Motor neuron (in vitro differentiated cells): ENCODE results near the gene CXCL3. TPM values are rescaled to one million over a fixed set of nuclear protein-coding genes. Genes with fewer than 3 reads are reported as not detected.

ENCODE experiments used
- ATAC-seq, 8 experiments: fragments of 200-7000 bp; cut with Tn5 transposase; replicated peaks in 6 of 8; 2 replicates each; pipeline ENCODE4 v1.8.0; 2021; ENCODE audit warnings: mild to moderate bottlenecking in 8 of 8, moderate library complexity in 8 of 8
- H3K27ac ChIP-seq, 2 donors: fragments of 250-450 bp; sonication (Bioruptor Pico); 2 replicates each; pipeline ENCODE4 v1.9.0; 2021; ENCODE audit warnings: antibody characterized with exemption in 2 of 2, mild to moderate bottlenecking in 2 of 2, moderate library complexity in 1 of 2
- H3K4me1 ChIP-seq, 2 donors: fragments of 250-450 bp; sonication (Bioruptor Pico); replicated peaks in 1 of 2; 2 replicates each; pipeline ENCODE4 v1.6.1; 2021; ENCODE audit warnings: antibody characterized with exemption in 2 of 2, mild to moderate bottlenecking in 2 of 2, moderate library complexity in 1 of 2
- H3K4me3 ChIP-seq, 5 donors: fragments of 250-450 bp; sonication (Bioruptor Pico); 2 replicates each; pipeline ENCODE4 v1.9.0; 2021; ENCODE audit warnings: antibody characterized with exemption in 5 of 5, mild to moderate bottlenecking in 5 of 5, moderate library complexity in 4 of 5
- WGBS, 10 experiments: fragments of 450-650 bp; shearing (Covaris generic); methylation state at CpG; one replicate each; pipeline ENCODE4 v1.0.0; 2022; 5-methylcytosine and 5-hydroxymethylcytosine counted together
- in situ Hi-C, 9 experiments: fragments of 400-800 bp; cut with MboI; loops; one replicate each; pipeline ENCODE4 v1.15.0; 2021; ENCODE audit warnings: low sequenced_read_pairs in 9 of 9, low pct_unique_long_range_greater_than_20kb in 2 of 9; ENCODE audit not compliant: unreplicated experiment in 9 of 9
- total RNA-seq, 8 experiments: library from RNA; unstranded; fragments of 300-600 nt; gene quantifications; 2 replicates each; pipeline versions ENCODE4 v1.2.3 to v1.2.4, GENCODE V29; 2022

Gene CXCL3
- total RNA-seq, 8 experiments from 2014 or later: 0.45 to 4.9 (median 1.3) TPM

- no peak for ATAC-seq
- 68 to 100% (median 93%) methylated on average over 1 to 3 of the region's 3 CpGs; no CpG with 5 or more reads in 4 of the 10 experiments for WGBS, 10 experiments
- no peaks in the 10 kb centered on the region for H3K4me1 ChIP-seq
- no peak overlapping the region for H3K27ac ChIP-seq
- in situ Hi-C loops: no loop called here
- H3K4me3 ChIP-seq: no peak overlapping the region
Measured at GRCh38 chr4:74044677-74045076, 6.2 kb upstream of the CXCL3 start.

GRCh38 chr4:74042681-74043080 is 4.2 kb upstream of the CXCL3 start:
- 40 to 93% (median 58%) methylated on average over 1 to 2 of the region's 2 CpGs; no CpG with 5 or more reads in 7 of the 10 experiments for WGBS, 10 experiments
- ATAC-seq: no peak
- Histone ChIP-seq H3K4me3 (no peak overlapping the region), H3K4me1 (peaks cover 0 to 2% of the 10 kb centered on the region in 2 donors), H3K27ac (no peak overlapping the region)
- in situ Hi-C loops: no loop called here

DNA sequence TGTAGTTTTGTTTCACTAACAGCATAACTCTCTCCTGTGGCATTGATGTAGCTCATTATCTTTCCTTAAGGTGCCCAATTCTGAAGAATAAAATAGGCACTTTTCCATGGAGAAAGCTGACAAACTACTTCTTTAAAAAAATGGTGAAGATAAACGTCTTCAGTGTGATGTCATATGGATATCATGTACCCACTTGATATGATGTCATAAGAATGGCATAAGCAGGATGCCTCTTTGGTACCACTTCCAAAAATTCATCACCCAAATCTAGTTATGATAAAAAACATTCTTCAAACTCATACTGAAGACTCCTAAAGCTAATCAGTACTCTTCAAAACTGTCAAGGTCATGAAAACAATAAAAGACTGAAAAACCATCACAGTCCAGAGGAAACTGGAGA is 2.9 kb upstream of the CXCL3 start:
- Histone ChIP-seq H3K4me1 (peaks cover 0 to 4% of the 10 kb centered on the region in 2 donors), H3K27ac (no peak overlapping the region), H3K4me3 (no peak overlapping the region)
- in situ Hi-C loops: no loop called here
- ATAC-seq: no peak
- WGBS, 10 experiments: 8 to 100% (median 69%) methylated on average over 1 of the region's 1 CpG; no CpG with 5 or more reads in 1 of the 10 experiments

DNA sequence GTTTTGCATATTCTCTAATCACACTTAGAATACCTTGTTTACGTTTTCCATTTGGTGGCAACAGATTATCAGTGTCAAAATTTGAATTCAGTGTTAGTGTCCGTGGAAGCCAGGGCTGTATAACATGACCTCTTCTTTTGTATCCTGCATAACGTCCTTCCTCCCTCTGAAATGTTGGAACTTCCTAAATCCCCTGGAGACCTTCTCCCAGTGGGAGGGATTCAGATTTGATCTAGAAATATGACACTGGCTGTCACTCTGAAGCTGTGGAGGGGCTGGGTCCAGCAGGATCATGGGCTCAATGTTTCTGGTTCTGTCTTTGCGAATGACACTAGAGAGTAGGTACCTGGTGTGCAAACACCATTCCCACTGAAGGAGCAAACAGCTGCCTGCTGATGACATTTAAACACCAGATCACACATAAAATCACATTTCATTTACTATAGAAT is 850 bp upstream of the CXCL3 start:
- peak overlapping the region; percentile 71 to 97 (median 88) for H3K4me3 ChIP-seq
- peaks cover 0 to 4% of the 10 kb centered on the region in 2 donors for H3K4me1 ChIP-seq
- no peak for ATAC-seq
- WGBS, 10 experiments: 0 to 56% (median 25%) methylated on average over 1 to 4 of the region's 4 CpGs; no CpG with 5 or more reads in 3 of the 10 experiments
- in situ Hi-C loops: no loop called here
- no peak overlapping the region for H3K27ac ChIP-seq

GRCh38 chr4:74038086-74038424 is 434 bp downstream of the CXCL3 start:
- Histone ChIP-seq H3K4me1 (peaks cover 0 to 4% of the 10 kb centered on the region in 2 donors), H3K27ac (no peak overlapping the region), H3K4me3 (peak overlapping the region; percentile 71 to 97 (median 88))
- ATAC-seq: no peak
- 0 to 12% (median 0%) methylated on average over 1 to 12 of the region's 17 CpGs; no CpG with 5 or more reads in 6 of the 10 experiments for WGBS, 10 experiments
- in situ Hi-C loops: no loop called here

- no peak for ATAC-seq
- peak overlapping the region; percentile 71 to 97 (median 88) for H3K4me3 ChIP-seq
- H3K27ac ChIP-seq: no peak overlapping the region
- peaks cover 0 to 4% of the 10 kb centered on the region in 2 donors for H3K4me1 ChIP-seq
- in situ Hi-C loops: no loop called here
- 7 to 100% (median 33%) methylated on average over 1 to 4 of the region's 4 CpGs; no CpG with 5 or more reads in 1 of the 10 experiments for WGBS, 10 experiments
Measured at GRCh38 chr4:74037076-74037955, 1.2 kb downstream of the CXCL3 start.

DNA sequence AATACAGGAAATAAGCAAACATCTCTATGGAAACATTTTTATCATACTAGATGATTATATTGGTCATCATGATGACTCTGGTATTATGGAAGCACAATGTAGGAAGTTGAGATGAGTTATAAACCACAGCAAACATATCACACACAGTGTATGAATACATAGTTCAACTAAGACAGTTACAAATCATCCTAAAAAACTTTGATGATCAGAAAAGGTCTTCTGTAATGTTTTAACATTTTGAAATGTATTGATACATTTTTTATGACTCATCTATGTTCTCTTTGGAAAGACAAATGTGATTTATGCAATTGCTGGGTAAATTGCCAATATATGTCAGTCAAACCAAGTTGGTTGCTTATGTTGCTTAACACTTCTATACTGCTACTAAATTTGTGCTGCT is 4.8 kb downstream of the CXCL3 start:
- no peak for ATAC-seq
- Histone ChIP-seq H3K4me3 (no peak overlapping the region), H3K4me1 (peaks cover 0 to 4% of the 10 kb centered on the region in 2 donors), H3K27ac (no peak overlapping the region)
- in situ Hi-C loops: no loop called here

DNA sequence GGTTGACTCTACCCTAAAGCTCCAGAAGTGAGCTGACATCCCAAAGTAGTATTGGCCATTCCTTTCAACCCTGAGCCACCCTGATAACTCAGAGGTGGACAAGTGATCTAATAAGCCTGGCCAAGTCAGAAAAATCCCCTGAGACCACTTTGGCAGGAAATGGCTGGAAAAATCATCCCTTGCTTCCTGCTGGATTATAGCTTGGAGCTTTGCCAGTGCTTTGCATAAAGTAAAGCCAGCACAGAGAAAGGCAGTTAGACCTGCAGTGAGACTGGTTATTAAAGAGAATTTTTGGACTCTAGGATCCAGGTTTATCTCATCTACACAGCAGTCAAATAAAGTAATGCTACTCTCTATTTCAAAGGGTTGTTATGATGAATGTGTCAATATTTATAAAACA is 6.4 kb downstream of the CXCL3 start:
- in situ Hi-C loops: no loop called here
- ATAC-seq: no peak
- no peak overlapping the region for H3K4me3 ChIP-seq

DNA sequence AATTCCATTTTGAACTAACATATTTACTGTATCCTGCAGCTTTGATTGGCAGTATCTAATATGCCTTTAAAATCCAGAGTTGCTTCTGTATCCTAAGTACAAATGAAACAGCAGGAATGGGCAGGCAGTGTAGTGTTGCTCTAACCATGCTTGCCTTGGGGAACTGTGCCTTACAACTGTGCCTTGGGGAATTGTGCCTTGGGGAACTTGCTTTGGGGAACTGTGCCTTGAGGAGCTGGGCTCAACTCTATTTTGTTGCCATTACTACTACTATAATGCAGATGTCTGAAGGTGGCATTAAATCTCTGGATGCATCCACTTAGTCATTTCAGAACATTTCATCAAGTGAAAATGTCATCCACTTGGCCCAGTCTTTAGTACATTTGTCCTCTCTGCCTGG is 6.9 kb downstream of the CXCL3 start:
- Histone ChIP-seq H3K4me3 (no peak overlapping the region), H3K4me1 (no peaks in the 10 kb centered on the region), H3K27ac (no peak overlapping the region)
- in situ Hi-C loops: no loop called here
- no peak for ATAC-seq

More for the DNA sequence above, 6.4 kb downstream of the CXCL3 start:
- no peak overlapping the region for H3K27ac ChIP-seq
- no peaks in the 10 kb centered on the region for H3K4me1 ChIP-seq

- no peak for ATAC-seq
- Histone ChIP-seq H3K4me3 (no peak overlapping the region), H3K27ac (no peak overlapping the region), H3K4me1 (no peaks in the 10 kb centered on the region)
- in situ Hi-C loops: no loop called here
Measured at GRCh38 chr4:74030285-74030684, 8.2 kb downstream of the CXCL3 start.

- WGBS, 10 experiments: 0 to 100% (median 54%) methylated on average over 1 of the region's 1 CpG; no CpG with 5 or more reads in 1 of the 10 experiments
- Histone ChIP-seq H3K27ac (no peak overlapping the region), H3K4me3 (no peak overlapping the region), H3K4me1 (no peaks in the 10 kb centered on the region)
- no peak for ATAC-seq
- in situ Hi-C loops: no loop called here
Measured at GRCh38 chr4:74028504-74028903, 10.0 kb downstream of the CXCL3 start.

GRCh38 chr4:74023709-74024108 is 14.8 kb downstream of the CXCL3 start:
- in situ Hi-C loops: no loop called here
- WGBS, 10 experiments: 35 to 100% (median 95%) methylated on average over 1 to 2 of the region's 2 CpGs
- peak in 1 of 8 experiments; percentile 45 for ATAC-seq

DNA sequence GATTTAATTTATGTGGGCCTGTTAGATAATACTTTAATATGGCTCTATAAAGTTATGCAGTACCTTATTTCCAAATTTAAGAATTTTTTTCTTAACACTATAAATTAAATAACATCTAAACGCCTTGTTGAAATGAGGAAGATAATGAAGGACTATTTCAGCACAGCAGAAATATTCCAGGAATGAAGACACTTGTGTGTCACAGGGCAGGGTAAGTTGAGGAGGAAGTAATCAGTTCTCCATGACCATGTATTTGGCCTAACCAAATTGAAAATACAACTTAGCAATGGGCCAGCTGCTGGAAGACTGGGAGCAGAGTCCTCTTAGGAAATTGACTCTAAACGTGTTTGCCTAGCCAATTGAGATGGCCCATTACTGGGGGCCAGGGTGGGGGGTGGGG is 16.9 kb downstream of the CXCL3 start:
- Histone ChIP-seq H3K27ac (no peak overlapping the region), H3K4me3 (no peak overlapping the region), H3K4me1 (no peaks in the 10 kb centered on the region)
- WGBS, 10 experiments: 17 to 100% (median 60%) methylated on average over 1 to 2 of the region's 2 CpGs; no CpG with 5 or more reads in 2 of the 10 experiments
- no peak for ATAC-seq
- in situ Hi-C loops: no loop called here

More at GRCh38 chr4:74023709-74024108, 14.8 kb downstream of the CXCL3 start:
- no peaks in the 10 kb centered on the region for H3K4me1 ChIP-seq
- no peak overlapping the region for H3K4me3 ChIP-seq
- no peak overlapping the region for H3K27ac ChIP-seq

GRCh38 chr4:74018771-74019170 is 19.7 kb downstream of the CXCL3 start:
- 31 to 100% (median 83%) methylated on average over 2 to 3 of the region's 3 CpGs; no CpG with 5 or more reads in 1 of the 10 experiments for WGBS, 10 experiments
- no peak overlapping the region for H3K4me3 ChIP-seq
- in situ Hi-C loops: no loop called here
- no peak overlapping the region for H3K27ac ChIP-seq
- no peak for ATAC-seq
- H3K4me1 ChIP-seq: no peaks in the 10 kb centered on the region
